ENCODE measurements around the gene CLCN2. TPM values are rescaled to one million over a fixed set of nuclear protein-coding genes. Genes with fewer than 3 reads are reported as not detected.

The CLCN2 gene
- total and polyA plus RNA-seq, 2 of the 8 experiments (the other 6 are each of a cell fraction or from before 2014, with no cell fraction given), result 13.7 to 16.1 TPM

GRCh38 chr3:184305577-184305976 lies 55.8 kb downstream of the CLCN2 start:
- Histone ChIP-seq H2BK15ac (ENCODE audit: low read length) (no peak overlapping the region), H3K27ac (ENCODE audit: low read depth, low read length) (no peak overlapping the region), H4K91ac (replicated peaks; ENCODE audit: insufficient read length, low read length) (no peak overlapping the region), H2BK120ac (replicated peaks; ENCODE audit: low read depth, low read length) (no peak overlapping the region), H3K23me2 (ENCODE audit: low read depth, low read length) (no peaks in the 10 kb centered on the region), H3K79me2 (ENCODE audit: control insufficient read depth in 1 of 2, insufficient read depth in 2 of 2, low read length in 2 of 2) (peaks cover 0 to 6% of the 10 kb centered on the region in 2 experiments; a peak in 3 of 4 replicates), H3K23ac (ENCODE audit: insufficient read length) (no peak overlapping the region), H3K4ac (replicated peaks; ENCODE audit: insufficient read length, low read depth, low read length) (no peak overlapping the region), H3K79me1 (ENCODE audit: low read depth, low read length) (peaks cover 1% of the 10 kb centered on the region), H3K56ac (replicated peaks; ENCODE audit: insufficient read length, low read depth, low read length) (no peak overlapping the region), H4K20me1 (replicated peaks in 1 of 2; ENCODE audit: control insufficient read depth in 1 of 2, insufficient read depth in 2 of 2, low read length in 2 of 2) (peaks cover 0 to 2% of the 10 kb centered on the region in 2 experiments), H3K18ac (ENCODE audit: extremely low read depth, low read length) (no peak overlapping the region), H3K4me2 (ENCODE audit: insufficient read depth in 1 of 2, low read depth in 2 of 2, low read length in 2 of 2) (no peak overlapping the region), H2AFZ (ENCODE audit: low read length) (no peak overlapping the region), H2BK5ac (ENCODE audit: low read depth, low read length) (no peak overlapping the region), H3K14ac (ENCODE audit: insufficient read length) (no peak overlapping the region), H4K8ac (ENCODE audit: extremely low read depth, insufficient read depth, low read length) (no peak overlapping the region), H2AK5ac (ENCODE audit: low read depth, low read length) (no peak overlapping the region), H3K4me1 (replicated peaks in 1 of 4; ENCODE audit: control insufficient read depth in 3 of 4, insufficient read depth in 4 of 4, low read length in 3 of 4) (no peaks in the 10 kb centered on the region), H3K36me3 (ENCODE audit: control insufficient read depth in 2 of 4, insufficient read depth in 4 of 4, low read length in 3 of 4) (peaks cover 57 to 82% (median 69%) of the 10 kb centered on the region in 4 experiments), H2BK20ac (ENCODE audit: low read length) (no peak overlapping the region), H3K9ac (replicated peaks in 1 of 4; ENCODE audit: extremely low read depth in 1 of 4, low read depth in 3 of 4, low read length in 3 of 4) (no peak overlapping the region), H3K9me3 (ENCODE audit: insufficient read depth in 2 of 2, low read depth in 1 of 2, low read length in 1 of 2) (no peaks in the 10 kb centered on the region), H3K27me3 (replicated peaks in 1 of 4; ENCODE audit: control insufficient read depth in 3 of 4, extremely low read depth in 1 of 4, insufficient read depth in 3 of 4, low read length in 3 of 4) (no peaks in the 10 kb centered on the region), H3K4me3 (ENCODE audit: extremely low read depth in 1 of 4, insufficient read depth in 2 of 4, low read depth in 3 of 4, low read length in 4 of 4) (no peak overlapping the region), H2BK12ac (ENCODE audit: low read depth, low read length) (no peak overlapping the region), H4K5ac (ENCODE audit: insufficient read length, low read depth, low read length) (no peak overlapping the region)
- ChIA-PET CTCF (ENCODE audit: partially characterized antibody) (interaction anchor here (0.6 to 4.1 kb wide), 10 partner anchors 11 to 95 kb away, joined by 3 to 10 read pairs (median 5); no protein-coding TSS in a partner anchor), POLR2A (ENCODE audit: partially characterized antibody) (interaction anchor here (0.9 to 1.9 kb wide), 8 partner anchors 10 to 33 kb away, joined by 3 to 18 read pairs (median 4); no protein-coding TSS in a partner anchor)
- DNase-seq (ENCODE audit: low read depth in 1 of 2, low spot score in 2 of 2) (no peak), FAIRE-seq (no peak)
- TF ChIP-seq CTCF (IDR thresholded peaks at IDR 0.05; ENCODE audit: control extremely low read depth in 1 of 3, insufficient read depth in 1 of 3, low read depth in 1 of 3, low read length in 3 of 3), result 0 out of 4 replicates have a peak, but pooled peaks of 1 of the 3 experiments have one; percentile 7
- no peak for TF ChIP-seq SAP30 (IDR thresholded peaks at IDR 0.05; ENCODE audit: insufficient read depth, insufficient replicate concordance, low read length)
- TF ChIP-seq TEAD4 (IDR thresholded peaks at IDR 0.05; ENCODE audit: low read depth, low read length), result no peak
- no peak for TF ChIP-seq RXRA (IDR thresholded peaks at IDR 0.05; ENCODE audit: insufficient read depth, low read depth, low read length)
- no peak for TF ChIP-seq SUZ12 (IDR thresholded peaks at IDR 0.05; ENCODE audit: low read length)
- WGBS, 2 experiments (ENCODE audit: extremely low coverage in 1 of 2, insufficient coverage in 1 of 2, insufficient read length in 1 of 2, insufficient replicate concordance in 2 of 2, low coverage in 1 of 2, low lambda C conversion rate in 2 of 2, missing lambda C conversion rate in 1 of 2), result 85% methylated on average over 1 of the region's 1 CpG; no CpG with 5 or more reads in 1 of the 2 experiments
